Measurements from ENCODE around the gene RTN4R.

- no peak for TF ChIP-seq SIN3A (IDR thresholded peaks at IDR 0.05; ENCODE audit: borderline replicate concordance, insufficient read depth, low read length)
- TF ChIP-seq POLR2AphosphoS5 (IDR thresholded peaks at IDR 0.05; ENCODE audit: low read depth, low read length) = no peak
Observed at GRCh38 chr22:20280866-20281265, 12.7 kb upstream of the RTN4R start.

All from PFSK-1 (cell line).